ENCODE data around the gene PRCP.

Gene PRCP

GRCh38 chr11:82826526-82826925, 73.7 kb downstream of the PRCP start:
- no peak for DNase-seq

GRCh38 chr11:82823647-82824619, 76.3 kb downstream of the PRCP start:
- DNase-seq: no peak

GRCh38 chr11:82818409-82819043, 81.7 kb downstream of the PRCP start:
- DNase-seq: no peak

- no peak for DNase-seq
Observed at GRCh38 chr11:82815406-82815805, 84.8 kb downstream of the PRCP start.

GRCh38 chr11:82814379-82814778, 85.9 kb downstream of the PRCP start:
- no peak for DNase-seq

- no peak for DNase-seq
Observed at GRCh38 chr11:82811369-82811768, 88.9 kb downstream of the PRCP start.

- DNase-seq: no peak
Observed at GRCh38 chr11:82810738-82811137, 89.5 kb downstream of the PRCP start.

- DNase-seq: no peak
Observed at GRCh38 chr11:82810326-82810725, 89.9 kb downstream of the PRCP start.

GRCh38 chr11:82807646-82808045, 92.6 kb downstream of the PRCP start:
- no peak for DNase-seq

- no peak for DNase-seq
Observed at GRCh38 chr11:82802710-82803109, 97.5 kb downstream of the PRCP start.

GRCh38 chr11:82796998-82797961, 103.0 kb downstream of the PRCP start:
- no peak for DNase-seq

- no peak for DNase-seq
Observed at GRCh38 chr11:82794490-82794889, 105.7 kb downstream of the PRCP start.

GRCh38 chr11:82792822-82793569, 107.2 kb downstream of the PRCP start:
- no peak for DNase-seq

- DNase-seq: no peak
Observed at GRCh38 chr11:82792319-82792718, 107.9 kb downstream of the PRCP start.

- no peak for DNase-seq
Observed at GRCh38 chr11:82791779-82792178, 108.5 kb downstream of the PRCP start.

- DNase-seq: no peak
Observed at GRCh38 chr11:82790723-82791484, 109.3 kb downstream of the PRCP start.

GRCh38 chr11:82787981-82788380, 112.2 kb downstream of the PRCP start:
- no peak for DNase-seq

- no peak for DNase-seq
Observed at GRCh38 chr11:82786836-82787235, 113.4 kb downstream of the PRCP start.

- no peak for DNase-seq
Observed at GRCh38 chr11:82786001-82786400, 114.2 kb downstream of the PRCP start.

GRCh38 chr11:82782825-82783374, 117.3 kb downstream of the PRCP start:
- no peak for DNase-seq

GRCh38 chr11:82778776-82779175, 121.5 kb downstream of the PRCP start:
- DNase-seq: no peak
